Testis (tissue), 3 donors: ENCODE data around the gene SCEL. TPM values are rescaled to one million over a fixed set of nuclear protein-coding genes. Genes with fewer than 3 reads are reported as not detected.

ENCODE experiments used
- DNase-seq: peaks from one replicate; pipeline ENCODE4 v3.0.0-alpha.2; 2019
- H3K27ac ChIP-seq, 2 donors: fragments of 200-600 bp; sonication (generic); one replicate each; pipeline ENCODE4 v1.5.1; 2019
- H3K27me3 ChIP-seq: fragments of 200-600 bp; sonication (generic); one replicate; pipeline ENCODE4 v1.5.1; 2019
- H3K36me3 ChIP-seq: fragments of 200-600 bp; sonication (generic); one replicate; pipeline ENCODE4 v1.5.1; 2017; ENCODE audit warnings: low read depth; ENCODE audit errors: missing control alignments
- H3K4me1 ChIP-seq: fragments of 200-600 bp; sonication (generic); one replicate; pipeline ENCODE4 v1.5.1; 2019
- H3K4me3 ChIP-seq, 2 donors: fragments of 200-600 bp; sonication (generic); one replicate each; pipeline ENCODE4 v1.5.1; 2017 to 2019
- H3K9me3 ChIP-seq: fragments of 200-600 bp; sonication (generic); one replicate; pipeline ENCODE4 v1.5.1; 2017
- POLR2A ChIP-seq: fragments of 450-650 bp; IDR thresholded peaks from one replicate; pipeline ENCODE4 v1.6.1; 2017; ENCODE audit warnings: antibody characterized with exemption, mild to moderate bottlenecking, moderate library complexity
- WGBS, 2 donors: methylation state at CpG; one replicate each; pipeline ENCODE4 v1.1.5; 2018; 5-methylcytosine and 5-hydroxymethylcytosine counted together
- intact Hi-C: fragments of 100-400 bp; cut with DNase I; formaldehyde crosslinking; loops from one replicate; pipeline ENCODE4 v1.15.1; 2023; ENCODE audit warnings: low total_unique reads
- polyA plus RNA-seq: library from polyadenylated mRNA; stranded (reverse); fragments of 350-450 nt; fragmentation: Illumina TruSeq; extraction: RNeasy Lipid Tissue Mini Kit (QIAGEN cat#74804); gene quantifications from one replicate; pipeline ENCODE4 v1.2.3, GENCODE V29; 2014; ENCODE audit warnings: low read depth, low replicate concordance; ENCODE audit not compliant: insufficient read depth
- total RNA-seq, 2 donors: library from RNA; depleted of rRNA; stranded (reverse); fragments of >200 nt; gene quantifications; one replicate each; pipeline ENCODE4 v1.2.3, GENCODE V29; 2016
- TF ChIP-seq, protein P1 (sequence below), 3 experiments: fragments of 450-650 bp in 2 of 3; fragments of 200-600 bp in 1 of 3; sonication (generic) in 1 of 3; IDR thresholded peaks; one replicate each; pipeline ENCODE4 v1.5.1; 2016 to 2019; ENCODE audit warnings: antibody characterized with exemption in 3 of 3, mild to moderate bottlenecking in 2 of 3, moderate library complexity in 1 of 3

SCEL gene
- total and polyA plus RNA-seq, 3 donors from 2014 or later: 2.5 to 3.5 (median 2.5) TPM

DNA sequence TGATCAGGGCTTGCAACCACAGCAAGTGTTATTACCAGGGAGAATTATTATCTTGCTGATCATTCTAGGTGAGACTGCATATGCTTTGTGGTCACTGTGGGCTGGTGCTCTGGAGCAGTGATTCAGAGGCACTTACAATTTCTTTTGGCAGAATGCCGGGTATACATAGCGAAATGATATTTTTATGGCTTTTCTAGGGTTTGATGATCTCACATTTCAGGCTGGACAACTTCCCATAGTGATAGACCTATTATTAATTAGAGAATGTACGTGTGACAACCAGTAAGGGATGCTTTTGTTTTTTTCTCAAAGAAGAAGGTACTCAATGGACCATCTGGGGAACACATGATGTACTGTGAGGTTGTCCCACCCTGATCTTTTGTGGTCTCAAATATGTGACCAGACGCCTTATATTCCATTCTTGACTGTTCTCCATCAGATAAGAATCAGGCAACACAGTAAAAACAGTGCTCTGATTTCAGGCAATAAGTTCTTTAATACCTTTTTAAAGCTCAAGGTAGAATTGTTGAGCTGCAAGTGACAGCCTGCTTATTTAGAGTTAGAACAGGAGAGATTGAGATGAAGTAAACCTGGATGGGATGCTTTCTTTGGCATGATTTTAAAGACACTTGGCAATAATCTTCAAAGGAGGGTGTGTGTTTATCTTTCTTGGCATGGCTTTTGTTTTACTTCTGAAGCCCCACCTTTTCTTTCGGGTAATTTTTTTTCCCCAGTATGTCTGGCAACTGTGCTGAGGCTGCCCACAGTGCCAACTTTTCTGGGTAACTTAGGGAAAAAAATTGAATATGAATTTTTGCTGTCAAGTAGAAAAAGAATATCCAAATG is 27.4 kb upstream of the SCEL start:
- WGBS, 2 donors: 39 to 48% methylated on average over 5 of the region's 5 CpGs
- no peak for TF ChIP-seq POLR2A
- TF ChIP-seq, protein P1, sequence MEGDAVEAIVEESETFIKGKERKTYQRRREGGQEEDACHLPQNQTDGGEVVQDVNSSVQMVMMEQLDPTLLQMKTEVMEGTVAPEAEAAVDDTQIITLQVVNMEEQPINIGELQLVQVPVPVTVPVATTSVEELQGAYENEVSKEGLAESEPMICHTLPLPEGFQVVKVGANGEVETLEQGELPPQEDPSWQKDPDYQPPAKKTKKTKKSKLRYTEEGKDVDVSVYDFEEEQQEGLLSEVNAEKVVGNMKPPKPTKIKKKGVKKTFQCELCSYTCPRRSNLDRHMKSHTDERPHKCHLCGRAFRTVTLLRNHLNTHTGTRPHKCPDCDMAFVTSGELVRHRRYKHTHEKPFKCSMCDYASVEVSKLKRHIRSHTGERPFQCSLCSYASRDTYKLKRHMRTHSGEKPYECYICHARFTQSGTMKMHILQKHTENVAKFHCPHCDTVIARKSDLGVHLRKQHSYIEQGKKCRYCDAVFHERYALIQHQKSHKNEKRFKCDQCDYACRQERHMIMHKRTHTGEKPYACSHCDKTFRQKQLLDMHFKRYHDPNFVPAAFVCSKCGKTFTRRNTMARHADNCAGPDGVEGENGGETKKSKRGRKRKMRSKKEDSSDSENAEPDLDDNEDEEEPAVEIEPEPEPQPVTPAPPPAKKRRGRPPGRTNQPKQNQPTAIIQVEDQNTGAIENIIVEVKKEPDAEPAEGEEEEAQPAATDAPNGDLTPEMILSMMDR (IDR thresholded peaks at IDR 0.05): no peak
- Histone ChIP-seq H3K4me3 (no peak overlapping the region), H3K36me3 (no peaks in the 10 kb centered on the region), H3K27ac (no peak overlapping the region), H3K9me3 (no peaks in the 10 kb centered on the region), H3K27me3 (no peaks in the 10 kb centered on the region), H3K4me1 (no peaks in the 10 kb centered on the region)
- DNase-seq: no peak
- intact Hi-C loops: no loop called here

GRCh38 chr13:77508959-77509620 is 26.4 kb upstream of the SCEL start:
- no peak overlapping the region for H3K4me3 ChIP-seq
- no peak overlapping the region for H3K27ac ChIP-seq

GRCh38 chr13:77510156-77510555 is 25.4 kb upstream of the SCEL start:
- Histone ChIP-seq H3K4me3 (no peak overlapping the region), H3K9me3 (no peaks in the 10 kb centered on the region), H3K36me3 (no peaks in the 10 kb centered on the region), H3K27me3 (no peaks in the 10 kb centered on the region), H3K27ac (no peak overlapping the region), H3K4me1 (no peaks in the 10 kb centered on the region)
- DNase-seq: no peak
- intact Hi-C loops: no loop called here
- TF ChIP-seq, protein P1 (IDR thresholded peaks at IDR 0.05): no peak
- TF ChIP-seq POLR2A: no peak
- 92 to 95% methylated on average over 3 of the region's 3 CpGs for whole genome bisulfite sequencing, 2 donors

More at GRCh38 chr13:77508959-77509620, 26.4 kb upstream of the SCEL start:
- Histone ChIP-seq H3K4me1 (no peaks in the 10 kb centered on the region), H3K27me3 (no peaks in the 10 kb centered on the region), H3K36me3 (no peaks in the 10 kb centered on the region), H3K9me3 (no peaks in the 10 kb centered on the region)
- no peak for DNase-seq
- WGBS, 2 donors: 51 to 56% methylated on average over 4 of the region's 4 CpGs
- no peak for TF ChIP-seq POLR2A
- TF ChIP-seq, protein P1 (IDR thresholded peaks at IDR 0.05): no peak
- intact Hi-C loops: no loop called here

DNA sequence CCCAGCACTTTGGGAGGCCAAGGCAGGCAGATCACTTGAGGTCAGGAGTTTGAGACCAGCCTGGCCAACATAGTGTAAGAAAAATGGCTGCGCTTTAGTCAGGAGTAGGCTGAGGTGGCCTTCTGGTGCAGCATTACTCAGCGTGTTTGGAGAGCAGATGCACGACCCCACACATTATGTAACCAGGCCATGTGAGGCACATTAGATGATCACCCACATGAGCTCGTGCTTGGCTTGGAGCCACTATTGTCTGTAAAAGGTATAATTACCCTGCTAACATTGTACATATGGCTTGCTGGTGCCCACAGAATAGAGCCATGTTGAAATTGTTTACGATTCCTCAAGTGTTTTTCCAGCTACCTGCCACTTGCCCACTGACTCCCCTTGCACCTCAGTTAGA is 24.0 kb upstream of the SCEL start:
- H3K4me1 ChIP-seq: no peaks in the 10 kb centered on the region
- H3K4me3 ChIP-seq: no peak overlapping the region
- no peak overlapping the region for H3K27ac ChIP-seq
- intact Hi-C loops: no loop called here
- no peaks in the 10 kb centered on the region for H3K36me3 ChIP-seq
- DNase-seq: no peak
- no peaks in the 10 kb centered on the region for H3K27me3 ChIP-seq
- no peaks in the 10 kb centered on the region for H3K9me3 ChIP-seq
- TF ChIP-seq, protein P1 (IDR thresholded peaks at IDR 0.05): no peak
- no peak for TF ChIP-seq POLR2A
- WGBS, 2 donors: 81% methylated on average over 5 of the region's 5 CpGs
